K562 (cell line): ENCODE data around the gene CNKSR3. TPM values are rescaled to one million over a fixed set of nuclear protein-coding genes. Genes with fewer than 3 reads are reported as not detected.
A peak's percentile ranks its signal among the peaks of the same experiment; 100 is the strongest.

Source experiments
- ATAC-seq: fragments of 200-7000 bp; cut with Tn5 transposase; 3 replicates; pipeline ENCODE4 v1.9.1; 2020; ENCODE audit warnings: moderate library complexity
- BruUV-seq: library from RNA; stranded (reverse); fragments of 400-500 nt; replicated peaks from 2 replicates; lab custom pipeline; 2021; lab: Mats Ljungman, UMichigan
- CTCF ChIA-PET: fragments of 300-600 bp; formaldehyde crosslinking; extraction: SDS; loops from one replicate; lab custom pipeline; 2021; ENCODE audit warnings: low intra/inter-chr PET ratio; lab: Yijun Ruan, JAX
- POLR2A ChIA-PET: fragments of 300-600, 350-650 bp; sonication (Branson Sonifier 250); formaldehyde crosslinking; extraction: SDS; loops from one replicate; lab custom pipeline; 2021; ENCODE audit warnings: antibody characterized with exemption, inconsistent platforms; lab: Yijun Ruan, JAX
- DNase-seq, 4 experiments: peaks; one replicate each; pipeline versions ENCODE4 v3.0.0 to v3.0.0-alpha.2; 2011 to 2018; ENCODE audit warnings: low spot score in 3 of 4, mixed read lengths in 3 of 4; ENCODE audit errors: extremely low read depth in 1 of 4
- FAIRE-seq: peaks from 2 replicates; lab custom pipeline; 2011; peaks lifted over from hg19 to GRCh38; lab: Jason Lieb, UNC
- H2AFZ ChIP-seq: 2 replicates; pipeline ENCODE4 v1.6.0; 2011; ENCODE audit warnings: low read depth, low read length, control low read depth, inconsistent platforms
- H3K27ac ChIP-seq: fragments of 200-600 bp; 3 replicates; pipeline ENCODE4 v1.8.0; 2011; ENCODE audit warnings: low read depth, mild to moderate bottlenecking, control low read depth, inconsistent platforms, low read length, moderate library complexity, mixed read lengths; ENCODE audit errors: extremely low read depth
- H3K27me3 ChIP-seq, 2 experiments: fragments of 300-600 bp in 1 of 2; 2 replicates in 1 of 2; 3 replicates in 1 of 2; pipeline versions ENCODE4 v1.6.0 to v1.8.0; 2011; ENCODE audit warnings: inconsistent platforms in 2 of 2, low read length in 2 of 2, mild to moderate bottlenecking in 1 of 2, mixed read lengths in 1 of 2, moderate library complexity in 1 of 2; ENCODE audit not compliant: control insufficient read depth in 2 of 2, insufficient read depth in 2 of 2
- H3K36me3 ChIP-seq: fragments of 300-600 bp; 3 replicates; pipeline ENCODE4 v1.8.0; 2011; ENCODE audit warnings: mild to moderate bottlenecking, low read length, inconsistent platforms; ENCODE audit not compliant: control insufficient read depth, insufficient read depth
- H3K4me1 ChIP-seq, 2 experiments: fragments of 200-600 bp in 1 of 2; replicated peaks in 1 of 2; 2 replicates in 1 of 2; 3 replicates in 1 of 2; pipeline versions ENCODE4 v1.5.1 to v1.8.0; 2011; ENCODE audit warnings: inconsistent platforms in 2 of 2, low read length in 2 of 2, mild to moderate bottlenecking in 1 of 2, mixed read lengths in 1 of 2, moderate library complexity in 1 of 2; ENCODE audit not compliant: control insufficient read depth in 2 of 2, insufficient read depth in 2 of 2
- H3K4me2 ChIP-seq: 2 replicates; pipeline ENCODE4 v1.6.1; 2011; ENCODE audit warnings: low read length, control low read depth, inconsistent platforms, mixed read lengths; ENCODE audit not compliant: insufficient read depth
- H3K4me3 ChIP-seq: fragments of 200-600 bp; sonication (generic), shearing (Covaris generic); 2 replicates; pipeline ENCODE4 v1.5.1; 2016; ENCODE audit warnings: control low read depth, inconsistent platforms
- H3K79me2 ChIP-seq: fragments of 200-600 bp; 3 replicates; pipeline ENCODE4 v1.8.0; 2011; ENCODE audit warnings: low read length, inconsistent platforms; ENCODE audit not compliant: control insufficient read depth, insufficient read depth
- H3K9ac ChIP-seq, 2 experiments: 2 replicates each; pipeline versions ENCODE4 v1.6.0 to v1.6.1; 2011; ENCODE audit warnings: low read depth in 2 of 2, low read length in 2 of 2, control low read depth in 1 of 2, inconsistent platforms in 1 of 2, mild to moderate bottlenecking in 1 of 2, mixed read lengths in 1 of 2; ENCODE audit not compliant: insufficient read depth in 1 of 2
- H3K9me1 ChIP-seq: one replicate; pipeline ENCODE4 v1.6.0; 2011; ENCODE audit warnings: inconsistent platforms, mild to moderate bottlenecking, low read length, moderate library complexity; ENCODE audit not compliant: control insufficient read depth, insufficient read depth
- H3K9me3 ChIP-seq: replicated peaks from 2 replicates; pipeline ENCODE4 v1.5.1; 2011; ENCODE audit warnings: low read depth, low read length, inconsistent platforms; ENCODE audit not compliant: control insufficient read depth, insufficient read depth
- H4K20me1 ChIP-seq: replicated peaks from 2 replicates; pipeline ENCODE4 v1.6.1; 2011; ENCODE audit warnings: low read length, inconsistent platforms, mixed read lengths; ENCODE audit not compliant: control insufficient read depth, insufficient read depth
- CHCHD3 ChIP-seq: fragments of 250-450 bp; sonication (Bioruptor Pico); IDR thresholded peaks from 2 replicates; pipeline ENCODE4 v2.1.2; 2022; ENCODE audit warnings: mild to moderate bottlenecking
- FOXM1 ChIP-seq, 2 experiments: fragments of 450-650 bp in 1 of 2; sonication (generic) in 1 of 2; formaldehyde crosslinking in 1 of 2; IDR thresholded peaks; 2 replicates each; pipeline versions ENCODE4 v1.6.1 to v1.9.0; 2017 to 2022; ENCODE audit warnings: low read depth in 2 of 2, mild to moderate bottlenecking in 2 of 2, missing genetic modification reagents in 1 of 2, moderate library complexity in 1 of 2
- GABPB1 ChIP-seq: sonication (generic); formaldehyde crosslinking; IDR thresholded peaks from 2 replicates; pipeline ENCODE4 v1.8.0; 2022; ENCODE audit warnings: mild to moderate bottlenecking, missing genetic modification reagents
- L3MBTL2 ChIP-seq: fragments of 450-650 bp; IDR thresholded peaks from 2 replicates; pipeline ENCODE4 v1.6.1; 2016; ENCODE audit warnings: mild to moderate bottlenecking, moderate library complexity
- SIN3A ChIP-seq, 2 experiments: fragments of 150-350 bp in 1 of 2; IDR thresholded peaks; 2 replicates each; pipeline ENCODE4 v1.6.1; 2011 to 2016; ENCODE audit warnings: borderline replicate concordance in 2 of 2, low read depth in 2 of 2, low read length in 2 of 2, mild to moderate bottlenecking in 2 of 2, moderate library complexity in 2 of 2; ENCODE audit not compliant: control insufficient read depth in 1 of 2
- TAF1 ChIP-seq: IDR thresholded peaks from 2 replicates; pipeline ENCODE4 v1.6.1; 2011; ENCODE audit warnings: mild to moderate bottlenecking, low read length, moderate library complexity; ENCODE audit not compliant: insufficient read depth, control insufficient read depth, severe bottlenecking; ENCODE audit errors: extremely low read depth
- TEAD4 ChIP-seq, 2 experiments: sonication (generic) in 1 of 2; formaldehyde crosslinking in 1 of 2; IDR thresholded peaks; 2 replicates each; pipeline versions ENCODE4 v1.6.1 to v1.8.0; 2012 to 2022; ENCODE audit warnings: borderline replicate concordance in 1 of 2, inconsistent platforms in 1 of 2, low read length in 1 of 2, mild to moderate bottlenecking in 1 of 2, missing genetic modification reagents in 1 of 2
- ZNF232 ChIP-seq: sonication (generic); formaldehyde crosslinking; IDR thresholded peaks from 2 replicates; pipeline ENCODE4 v1.8.0; 2022; ENCODE audit warnings: mild to moderate bottlenecking, missing genetic modification reagents
- ZSCAN32 ChIP-seq: fragments of 450-650 bp; formaldehyde crosslinking; IDR thresholded peaks from 2 replicates; pipeline ENCODE4 v1.4.0; 2020; ENCODE audit warnings: mild to moderate bottlenecking, moderate library complexity
- WGBS: fragments of 100-300 bp; shearing (Covaris generic); methylation state at CpG from one replicate; pipeline ENCODE4 v1.1.6; 2016; ENCODE audit warnings: low coverage, mixed read lengths; ENCODE audit not compliant: insufficient coverage; ENCODE audit errors: missing lambda C conversion rate; 5-methylcytosine and 5-hydroxymethylcytosine counted together
- in situ Hi-C: fragments of 300-500 bp; cut with MboI; formaldehyde crosslinking; loops from 4 replicates; pipeline ENCODE4 v1.15.0; 2018; ENCODE audit warnings: inconsistent platforms, mixed read lengths
- intact Hi-C: fragments of 100-400 bp; cut with micrococcal nuclease; formaldehyde crosslinking; loops from 2 replicates; pipeline ENCODE4 v1.14.2; 2022
- polyA plus RNA-seq, 8 experiments: library from polyadenylated mRNA; depleted of rRNA in 4 of 8; stranded (reverse) in 5 of 8; unstranded in 3 of 8; fragments of >200 nt; fragmentation: Nextera tagmentation in 2 of 8; fragmentation: Illumina TruSeq in 1 of 8; extraction: Ambion mirVana in 2 of 8; extraction: Trizol in 1 of 8; gene quantifications; 2 replicates each; pipeline versions ENCODE4 v1.2.1 to v1.2.3, GENCODE V29; 2011 to 2014; ENCODE audit warnings: inconsistent platforms in 1 of 8, missing spikeins in 1 of 8
- total RNA-seq, 7 experiments: library from RNA; depleted of rRNA in 6 of 7; stranded (reverse); fragments of >200 nt in 6 of 7; fragmentation: Illumina TruSeq in 2 of 7; extraction: Trizol in 2 of 7; gene quantifications; 2 replicates each; pipeline versions ENCODE4 v1.2.1 to v1.2.3, GENCODE V29; 2011 to 2021; ENCODE audit warnings: low replicate concordance in 1 of 7
- TF ChIP-seq, protein P1 (sequence below), 3 experiments: fragments of 200-800 bp in 1 of 3; sonication (Bioruptor generic) in 1 of 3; sonication (generic) in 1 of 3; formaldehyde crosslinking in 1 of 3; IDR thresholded peaks; 2 replicates each; pipeline versions ENCODE4 v1.6.1 to v1.8.0; 2016 to 2022; ENCODE audit warnings: mild to moderate bottlenecking in 2 of 3, missing compliant biosample characterization in 2 of 3, missing genetic modification characterization in 2 of 3, missing genetic modification reagents in 1 of 3
- TF ChIP-seq, protein P2 (sequence below): sonication (generic); formaldehyde crosslinking; IDR thresholded peaks from 2 replicates; pipeline ENCODE4 v1.8.0; 2023; ENCODE audit warnings: mild to moderate bottlenecking, missing genetic modification reagents
- TF ChIP-seq, protein P3 (sequence below): sonication (generic); IDR thresholded peaks from 2 replicates; pipeline ENCODE4 v1.6.1; 2016

Gene CNKSR3
- total and polyA plus RNA-seq, 9 of the 15 experiments (the other 6 are each of a cell fraction or from before 2014, with no cell fraction given): 4.5 to 29.6 (median 9.5) TPM

DNA sequence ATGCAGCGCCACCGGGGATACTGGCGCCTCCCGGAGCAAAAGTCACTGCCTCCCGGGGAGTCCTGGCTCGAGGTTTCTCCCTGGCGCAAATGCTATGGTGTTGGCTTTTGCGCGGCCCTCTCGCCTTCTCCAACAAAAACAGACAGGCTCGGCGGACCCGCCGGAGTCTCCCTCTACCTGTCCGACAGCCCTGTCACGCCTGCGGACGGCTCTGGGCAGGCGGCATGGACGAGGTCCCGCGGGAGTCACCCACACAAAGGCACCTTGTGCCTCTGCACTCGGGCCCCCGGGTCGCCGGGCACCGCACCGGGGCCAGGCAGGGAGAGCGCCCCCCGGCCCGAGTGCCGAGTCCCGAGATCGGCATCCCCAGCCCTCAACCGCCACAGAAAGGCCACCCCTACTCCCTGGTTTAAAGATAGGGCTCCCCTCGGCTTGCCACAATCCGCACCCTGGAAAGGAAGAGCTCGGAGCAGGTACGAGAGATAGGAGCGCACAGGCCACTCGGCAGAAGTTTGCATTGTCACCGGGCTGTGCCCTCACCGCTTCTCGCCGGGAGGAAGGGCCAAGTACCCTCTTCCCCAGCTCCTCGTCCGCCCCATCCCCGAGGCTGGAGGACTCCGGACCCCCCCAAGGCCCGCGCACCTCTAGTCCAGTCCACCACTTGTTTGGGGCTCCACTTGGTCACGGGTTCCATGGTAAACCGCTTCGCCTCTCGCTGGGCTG, 903 bp downstream of the CNKSR3 start:
- CTCF ChIA-PET: no interaction called here
- TF ChIP-seq L3MBTL2 (peak; percentile 70), CHCHD3 (CRISPR knock-in tag) (no peak), TAF1 (peak; percentile 38), ZSCAN32 (CRISPR knock-in tag) (no peak), TEAD4 (IDR thresholded peaks at IDR 0.05; ENCODE audit: low read length) (no peak), TEAD4 (CRISPR knock-in tag; IDR thresholded peaks at IDR 0.05; ENCODE audit: borderline replicate concordance) (0 out of 2 replicates have a peak, but pooled peaks have one; percentile 86), FOXM1 (IDR thresholded peaks at IDR 0.05; ENCODE audit: low read depth) (no peak), FOXM1 (CRISPR knock-in tag; IDR thresholded peaks at IDR 0.05; ENCODE audit: low read depth) (0 out of 2 replicates have a peak, but pooled peaks have one; percentile 1), SIN3A (IDR thresholded peaks at IDR 0.05; ENCODE audit: borderline replicate concordance in 2 of 2, control insufficient read depth in 1 of 2, low read depth in 2 of 2, low read length in 2 of 2) (peak in 1 of 2 experiments; percentile 13; a peak in 1 of 4 replicates), ZNF232 (CRISPR knock-in tag) (0 out of 2 replicates have a peak, but pooled peaks have one; percentile 49), GABPB1 (no peak; the same call in 1 of the 2 replicates)
- TF ChIP-seq, protein P1, sequence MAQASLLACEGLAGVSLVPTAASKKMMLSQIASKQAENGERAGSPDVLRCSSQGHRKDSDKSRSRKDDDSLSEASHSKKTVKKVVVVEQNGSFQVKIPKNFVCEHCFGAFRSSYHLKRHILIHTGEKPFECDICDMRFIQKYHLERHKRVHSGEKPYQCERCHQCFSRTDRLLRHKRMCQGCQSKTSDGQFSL (CRISPR knock-in tag; IDR thresholded peaks at IDR 0.05): peak; percentile 72
- TF ChIP-seq, protein P1 (tag; IDR thresholded peaks at IDR 0.05): no peak
- TF ChIP-seq, protein P2, sequence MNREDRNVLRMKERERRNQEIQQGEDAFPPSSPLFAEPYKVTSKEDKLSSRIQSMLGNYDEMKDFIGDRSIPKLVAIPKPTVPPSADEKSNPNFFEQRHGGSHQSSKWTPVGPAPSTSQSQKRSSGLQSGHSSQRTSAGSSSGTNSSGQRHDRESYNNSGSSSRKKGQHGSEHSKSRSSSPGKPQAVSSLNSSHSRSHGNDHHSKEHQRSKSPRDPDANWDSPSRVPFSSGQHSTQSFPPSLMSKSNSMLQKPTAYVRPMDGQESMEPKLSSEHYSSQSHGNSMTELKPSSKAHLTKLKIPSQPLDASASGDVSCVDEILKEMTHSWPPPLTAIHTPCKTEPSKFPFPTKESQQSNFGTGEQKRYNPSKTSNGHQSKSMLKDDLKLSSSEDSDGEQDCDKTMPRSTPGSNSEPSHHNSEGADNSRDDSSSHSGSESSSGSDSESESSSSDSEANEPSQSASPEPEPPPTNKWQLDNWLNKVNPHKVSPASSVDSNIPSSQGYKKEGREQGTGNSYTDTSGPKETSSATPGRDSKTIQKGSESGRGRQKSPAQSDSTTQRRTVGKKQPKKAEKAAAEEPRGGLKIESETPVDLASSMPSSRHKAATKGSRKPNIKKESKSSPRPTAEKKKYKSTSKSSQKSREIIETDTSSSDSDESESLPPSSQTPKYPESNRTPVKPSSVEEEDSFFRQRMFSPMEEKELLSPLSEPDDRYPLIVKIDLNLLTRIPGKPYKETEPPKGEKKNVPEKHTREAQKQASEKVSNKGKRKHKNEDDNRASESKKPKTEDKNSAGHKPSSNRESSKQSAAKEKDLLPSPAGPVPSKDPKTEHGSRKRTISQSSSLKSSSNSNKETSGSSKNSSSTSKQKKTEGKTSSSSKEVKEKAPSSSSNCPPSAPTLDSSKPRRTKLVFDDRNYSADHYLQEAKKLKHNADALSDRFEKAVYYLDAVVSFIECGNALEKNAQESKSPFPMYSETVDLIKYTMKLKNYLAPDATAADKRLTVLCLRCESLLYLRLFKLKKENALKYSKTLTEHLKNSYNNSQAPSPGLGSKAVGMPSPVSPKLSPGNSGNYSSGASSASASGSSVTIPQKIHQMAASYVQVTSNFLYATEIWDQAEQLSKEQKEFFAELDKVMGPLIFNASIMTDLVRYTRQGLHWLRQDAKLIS: 0 out of 2 replicates have a peak, but pooled peaks have one; percentile 39
- TF ChIP-seq, protein P3, sequence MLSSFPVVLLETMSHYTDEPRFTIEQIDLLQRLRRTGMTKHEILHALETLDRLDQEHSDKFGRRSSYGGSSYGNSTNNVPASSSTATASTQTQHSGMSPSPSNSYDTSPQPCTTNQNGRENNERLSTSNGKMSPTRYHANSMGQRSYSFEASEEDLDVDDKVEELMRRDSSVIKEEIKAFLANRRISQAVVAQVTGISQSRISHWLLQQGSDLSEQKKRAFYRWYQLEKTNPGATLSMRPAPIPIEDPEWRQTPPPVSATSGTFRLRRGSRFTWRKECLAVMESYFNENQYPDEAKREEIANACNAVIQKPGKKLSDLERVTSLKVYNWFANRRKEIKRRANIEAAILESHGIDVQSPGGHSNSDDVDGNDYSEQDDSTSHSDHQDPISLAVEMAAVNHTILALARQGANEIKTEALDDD: no peak

More for the DNA sequence above, 903 bp downstream of the CNKSR3 start:
- 1% methylated on average over 42 of the region's 55 CpGs for WGBS
- H3K9me3 ChIP-seq: no peaks in the 10 kb centered on the region
- no peaks in the 10 kb centered on the region for H4K20me1 ChIP-seq
- H2AFZ ChIP-seq: peak overlapping the region; percentile 84
- no peaks in the 10 kb centered on the region for H3K27me3 ChIP-seq
- peaks cover 18 to 38% of the 10 kb centered on the region in 2 experiments; a peak in 4 of 5 replicates for H3K4me1 ChIP-seq
- H3K9me1 ChIP-seq: no peaks in the 10 kb centered on the region
- BruUV-seq: no TSS peak
- intact Hi-C loops: loop anchor here (2.0 to 5.0 kb wide), 3 partner anchors 48 to 105 kb away; no protein-coding TSS in a partner anchor
- H3K27ac ChIP-seq: peak overlapping the region; percentile 70
- peaks cover 20% of the 10 kb centered on the region for H3K36me3 ChIP-seq
- peak overlapping the region; percentile 85 for H3K4me2 ChIP-seq
- peak; percentile 41 for ATAC-seq
- H3K9ac ChIP-seq: peak overlapping the region; percentile 76 to 95
- peak; percentile 59 to 68 (median 64) for DNase-seq
- POLR2A ChIA-PET: interaction anchor here (0.7 to 2.9 kb wide), 7 partner anchors 9 to 789 kb away, joined by 3 to 14 read pairs (median 7); no protein-coding TSS in a partner anchor
- no peak for FAIRE-seq
- H3K4me3 ChIP-seq: peak overlapping the region; percentile 69
- peaks cover 59% of the 10 kb centered on the region for H3K79me2 ChIP-seq
- in situ Hi-C loops: loop anchor here (25.0 kb wide), 1 partner anchor 1522 kb away; the partner anchor contains the start of gene FBXO5
